K562 treated with DMSO at 1 percent for 24 hours (cell line): Measurements from ENCODE around the gene FOXJ1. TPM values are rescaled to one million over a fixed set of nuclear protein-coding genes. Genes with fewer than 3 reads are reported as not detected.

Source experiments
- total RNA-seq: library from RNA; unstranded; fragments of 300-600 nt; gene quantifications from 2 replicates; pipeline ENCODE4 v1.2.3, GENCODE V29; 2022; ENCODE audit warnings: low read depth; ENCODE audit not compliant: insufficient read depth

FOXJ1 gene
- total RNA-seq, result 0.46 TPM in 1 of 2 replicates, not detected in the other

GRCh38 chr17:76141212-76142038 is at the start of gene FOXJ1:
TSS of gene FOXJ1 (minus strand) at chr17:76141245. CDS start at chr17:76140395, 850 bp downstream.

GRCh38 chr17:76103274-76104139 is 37.5 kb downstream of the FOXJ1 start, which contains the start of gene EXOC7:
TSS of gene EXOC7 (minus strand) at chr17:76103787. CDS start at chr17:76103692, 95 bp downstream.

Other genes with a start within 250 kb of the FOXJ1 start
- gene TRIM65, start 244.3 kb downstream of the FOXJ1 start, total RNA-seq, result 30.0 and 33.3 TPM in 2 replicates
- 102 and 111 TPM in 2 replicates for gene MRPL38, start 236.4 kb downstream of the FOXJ1 start, total RNA-seq
- gene FBF1, start 200.2 kb downstream of the FOXJ1 start, total RNA-seq, result 8.7 and 10.4 TPM in 2 replicates
- gene ACOX1, start 162.1 kb downstream of the FOXJ1 start, total RNA-seq, result 16.6 and 24.2 TPM in 2 replicates
- 23.8 and 28.6 TPM in 2 replicates for gene TEN1, start 162.0 kb downstream of the FOXJ1 start, total RNA-seq
- 5.1 and 10.7 TPM in 2 replicates for gene CDK3, start 140.4 kb downstream of the FOXJ1 start, total RNA-seq
- gene EVPL, start 113.9 kb downstream of the FOXJ1 start, total RNA-seq, result not detected in 2 replicates
- gene SRP68, start 68.7 kb downstream of the FOXJ1 start, total RNA-seq, result 83.2 and 83.8 TPM in 2 replicates
- not detected in 2 replicates for gene GALR2, start 66.5 kb downstream of the FOXJ1 start, total RNA-seq
- 6.7 and 7.0 TPM in 2 replicates for gene ZACN, start 62.1 kb downstream of the FOXJ1 start, total RNA-seq
- 49.1 and 49.6 TPM in 2 replicates for gene EXOC7, start 37.5 kb downstream of the FOXJ1 start, total RNA-seq
- 29.3 and 48.4 TPM in 2 replicates for gene RNF157, start 99.2 kb upstream of the FOXJ1 start, total RNA-seq
- 249 and 257 TPM in 2 replicates for gene UBALD2, start 124.1 kb upstream of the FOXJ1 start, total RNA-seq
- gene QRICH2, start 167.0 kb upstream of the FOXJ1 start, total RNA-seq, result 11.5 and 13.5 TPM in 2 replicates
- gene PRPSAP1, start 212.7 kb upstream of the FOXJ1 start, total RNA-seq, result 45.3 and 48.2 TPM in 2 replicates
- 60.7 and 66.6 TPM in 2 replicates for gene SPHK1, start 243.4 kb upstream of the FOXJ1 start, total RNA-seq